HG03097 (cell line): Measurements from ENCODE around the gene RNU6-8.

Experiments
- ATAC-seq: cut with Tn5 transposase; IDR thresholded peaks from one replicate; pipeline ENCODE4 v1.9.1; 2021; ENCODE audit not compliant: unreplicated experiment, low FRiP score

The RNU6-8 gene

DNA sequence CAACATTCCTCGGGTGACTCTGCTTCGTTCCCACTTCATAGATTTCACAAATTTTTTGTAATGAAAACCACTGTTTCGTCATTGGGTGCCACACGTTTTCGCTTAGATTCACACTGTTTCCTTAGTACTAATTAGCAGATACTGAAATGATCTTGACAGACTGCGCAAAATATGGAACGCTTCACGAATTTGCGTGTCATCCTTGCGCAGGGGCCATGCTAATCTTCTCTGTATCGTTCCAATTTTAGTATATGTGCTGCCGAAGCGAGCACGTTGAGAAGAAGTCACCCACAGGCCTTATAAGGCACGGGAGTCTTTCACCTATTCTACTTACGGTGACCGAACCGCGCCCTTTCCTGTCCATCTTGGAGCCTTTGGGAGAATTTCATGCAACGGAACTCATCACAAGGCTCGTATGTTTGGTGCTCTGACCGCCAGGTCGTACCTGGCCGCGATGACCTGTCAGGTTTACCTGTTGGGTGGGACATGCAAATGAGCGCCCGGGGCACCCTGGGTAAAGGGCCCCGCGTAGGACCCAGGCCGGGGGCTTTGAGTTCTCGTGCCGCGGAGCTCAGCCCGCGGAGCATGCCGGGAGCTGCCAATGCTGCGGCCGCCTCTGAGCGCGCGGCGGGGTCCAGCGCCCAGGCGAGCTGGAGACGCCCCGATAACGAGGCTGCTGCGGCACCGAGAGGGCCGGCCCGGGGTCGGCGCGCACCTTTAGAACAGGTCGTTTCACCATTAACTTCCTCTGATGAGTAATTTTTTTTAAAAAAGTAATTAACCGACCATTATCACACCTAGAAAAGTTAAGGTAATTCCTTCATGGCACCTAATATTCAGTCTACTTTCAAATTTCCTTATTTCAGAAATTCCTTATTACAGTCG, at the start of gene RNU6-8:
TSS of gene RNU6-8 (minus strand) at position 272 of the 885 bp plus-strand sequence.
- peak; percentile 69 for ATAC-seq

DNA sequence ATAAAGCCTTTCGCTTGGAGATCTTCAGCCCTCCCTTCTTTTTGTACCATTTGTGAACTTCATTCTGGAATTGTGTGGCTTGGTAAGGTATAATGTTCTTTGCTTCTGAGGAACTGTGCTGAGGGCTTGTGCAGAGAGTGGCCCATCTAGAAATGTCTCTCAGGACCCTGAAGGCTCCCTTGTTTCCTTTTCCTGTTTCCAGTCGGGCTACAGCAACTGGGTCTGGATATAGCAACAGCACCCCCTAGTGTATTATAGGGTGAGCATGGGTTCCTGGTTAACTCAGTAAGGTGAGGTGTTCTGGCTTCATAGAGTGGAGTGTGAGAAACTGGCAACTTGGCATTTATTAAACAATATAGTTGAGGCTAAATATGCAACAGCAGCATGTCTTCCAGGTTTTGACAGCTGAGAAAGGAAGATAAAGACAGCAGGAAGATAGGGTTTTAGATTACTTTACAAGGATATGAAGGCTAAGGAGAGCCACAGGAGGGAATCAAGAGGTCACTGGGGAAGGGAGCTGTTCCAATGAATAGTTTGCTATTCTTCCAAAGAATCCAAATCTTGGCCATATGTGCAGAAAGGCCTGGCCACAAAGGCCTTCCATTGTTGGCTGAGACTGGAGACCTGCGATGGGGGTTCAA, 49.1 kb upstream of the RNU6-8 start:
- peak; percentile 75 for ATAC-seq

DNA sequence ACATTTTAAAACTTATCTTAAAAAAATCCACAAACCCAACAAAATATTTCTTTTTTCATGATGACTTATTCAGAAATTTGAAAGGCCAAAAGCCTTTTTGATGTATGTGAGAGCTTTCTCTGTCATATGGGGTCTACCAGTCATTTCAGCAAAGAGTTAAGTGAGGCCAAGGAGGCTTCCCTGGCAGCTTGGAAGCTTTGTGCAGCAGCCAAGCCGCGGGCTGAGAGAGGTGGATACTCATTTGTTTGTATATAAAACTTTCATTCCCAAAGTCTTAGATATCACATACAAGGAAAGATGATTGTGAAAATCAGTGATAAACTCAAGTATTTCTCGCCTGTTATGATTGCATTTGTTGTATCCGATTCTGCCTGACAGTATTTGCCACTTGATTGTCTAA, 48.5 kb upstream of the RNU6-8 start:
- no peak for ATAC-seq

DNA sequence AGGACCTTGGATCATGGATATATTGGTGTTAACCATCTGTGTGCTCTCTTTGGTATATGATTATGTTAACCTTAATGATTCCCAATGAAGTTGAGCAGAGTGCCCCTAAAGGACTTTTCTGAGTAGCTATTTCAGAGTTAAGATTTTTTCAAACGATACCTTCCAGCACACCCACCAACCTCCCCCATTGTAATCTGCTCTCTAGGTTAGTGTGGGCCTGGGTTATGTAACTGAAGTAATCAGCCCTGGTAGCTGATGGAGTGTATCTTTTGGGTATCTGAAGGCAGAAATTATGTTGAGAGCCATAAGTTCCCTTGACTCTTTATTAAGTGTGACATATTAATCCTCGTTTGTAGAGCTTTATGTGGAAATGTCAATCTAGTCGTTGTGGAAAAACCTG, 47.6 kb upstream of the RNU6-8 start:
- no peak for ATAC-seq

DNA sequence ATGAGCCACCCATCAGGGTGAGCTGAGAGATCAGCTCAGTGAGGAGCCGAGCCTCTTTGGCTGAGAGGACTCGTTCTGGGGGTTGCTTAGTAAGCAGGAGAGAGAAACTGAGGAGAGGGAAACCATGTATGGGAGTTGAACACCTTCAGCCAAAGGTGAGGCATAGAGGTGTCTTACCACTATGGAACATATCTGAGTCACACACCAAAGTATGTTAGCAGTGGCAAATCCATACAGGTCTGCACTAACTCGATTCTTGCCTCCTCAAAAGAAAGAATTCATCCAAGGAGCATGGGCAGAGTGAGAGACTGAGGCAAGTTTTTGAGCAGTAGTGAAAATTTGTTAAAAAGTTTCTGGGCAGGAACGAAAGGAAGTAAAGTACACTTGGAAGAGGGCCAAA, 46.7 kb upstream of the RNU6-8 start:
- ATAC-seq: no peak

DNA sequence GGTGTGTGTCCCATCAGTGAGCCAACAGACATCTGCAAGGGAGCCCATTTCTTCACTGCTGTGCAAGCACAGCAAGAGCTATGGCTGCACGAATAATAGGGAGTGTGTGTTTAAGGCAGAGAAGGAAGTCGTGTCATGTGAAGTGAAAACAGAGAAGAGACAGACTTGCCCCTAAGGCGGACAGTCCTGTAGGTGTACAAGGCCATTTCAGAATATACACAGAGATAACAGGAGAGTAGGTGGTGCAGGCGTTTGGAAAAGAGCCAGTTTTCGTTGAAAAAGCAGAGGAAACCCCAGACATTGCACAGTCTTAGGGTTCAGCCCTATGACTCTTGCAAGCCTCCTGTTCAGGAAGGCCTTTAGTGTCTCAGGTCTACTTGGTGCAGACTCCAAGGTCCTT, 46.3 kb upstream of the RNU6-8 start:
- no peak for ATAC-seq

GRCh38 chr14:32246751-32247150, 43.7 kb upstream of the RNU6-8 start:
- ATAC-seq: no peak

- ATAC-seq: no peak
These were observed 41.3 kb upstream of the RNU6-8 start for GRCh38 chr14:32244404-32244803.

DNA sequence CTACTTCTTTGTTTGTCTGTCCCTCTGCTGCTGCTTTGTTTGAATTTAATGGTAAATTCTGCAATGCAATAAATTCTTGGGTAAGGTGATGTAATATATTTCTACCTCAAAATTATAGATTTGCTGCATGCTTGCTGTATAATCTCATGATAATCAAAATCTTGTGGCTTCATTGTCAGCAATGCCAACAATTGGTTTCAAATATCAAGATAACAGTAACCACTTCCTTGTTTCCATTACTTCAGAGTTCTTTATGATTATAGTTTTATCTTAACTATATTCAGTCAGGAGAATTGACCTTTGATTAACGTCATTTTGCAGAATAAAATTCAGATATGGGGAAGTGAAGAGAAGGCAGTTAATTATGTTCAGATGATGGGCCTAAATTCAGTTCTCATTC, 30.2 kb upstream of the RNU6-8 start:
- no peak for ATAC-seq

- ATAC-seq: no peak
These were observed 29.4 kb upstream of the RNU6-8 start for GRCh38 chr14:32232481-32232880.

DNA sequence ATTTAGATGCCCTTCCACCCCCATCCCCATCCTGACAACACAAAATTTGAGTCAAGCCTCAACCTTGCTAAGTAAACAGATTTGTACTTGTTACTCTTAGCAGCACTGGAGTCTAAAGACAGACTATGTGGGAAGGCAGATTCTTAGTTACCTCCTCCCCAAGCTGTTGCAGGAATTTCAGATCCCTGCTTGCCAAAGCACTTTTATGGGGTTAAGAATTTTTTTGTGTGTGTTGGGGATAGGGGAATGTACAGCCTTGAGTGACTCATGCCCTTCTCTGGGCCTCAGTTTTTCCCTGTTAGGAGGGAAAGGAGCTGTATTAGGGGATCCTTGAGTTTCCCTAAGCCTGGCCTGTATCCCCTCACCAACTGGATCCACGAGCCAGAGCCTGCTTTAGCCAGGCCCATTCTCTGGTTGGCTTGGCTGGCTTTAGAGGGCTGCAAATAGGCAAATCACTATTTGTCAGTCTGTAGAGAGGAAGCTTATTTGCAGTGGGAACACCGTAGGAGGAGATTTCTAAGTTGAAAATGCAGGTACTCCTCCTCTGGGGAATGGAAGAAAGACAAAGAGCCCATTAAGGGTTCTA, 27.7 kb upstream of the RNU6-8 start:
- no peak for ATAC-seq

DNA sequence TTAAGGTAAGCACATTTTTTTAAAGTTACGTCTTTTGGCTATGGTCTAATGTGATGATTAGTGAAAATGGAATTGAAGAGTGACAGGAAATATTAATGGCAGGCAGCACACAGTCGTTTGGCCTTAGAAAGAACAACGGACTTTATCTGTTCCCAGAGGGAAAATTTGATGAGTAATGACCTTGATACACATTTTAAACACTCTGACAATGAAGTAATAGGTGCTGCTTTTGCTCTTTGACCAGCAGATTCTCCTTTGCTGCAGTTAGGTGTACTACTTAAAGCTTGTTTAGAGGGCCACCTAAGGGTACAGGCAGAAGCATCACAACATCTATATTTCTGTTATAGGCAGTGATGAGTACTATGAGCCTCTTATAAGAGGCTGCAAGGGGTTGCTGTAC, 27.1 kb upstream of the RNU6-8 start:
- ATAC-seq: no peak

DNA sequence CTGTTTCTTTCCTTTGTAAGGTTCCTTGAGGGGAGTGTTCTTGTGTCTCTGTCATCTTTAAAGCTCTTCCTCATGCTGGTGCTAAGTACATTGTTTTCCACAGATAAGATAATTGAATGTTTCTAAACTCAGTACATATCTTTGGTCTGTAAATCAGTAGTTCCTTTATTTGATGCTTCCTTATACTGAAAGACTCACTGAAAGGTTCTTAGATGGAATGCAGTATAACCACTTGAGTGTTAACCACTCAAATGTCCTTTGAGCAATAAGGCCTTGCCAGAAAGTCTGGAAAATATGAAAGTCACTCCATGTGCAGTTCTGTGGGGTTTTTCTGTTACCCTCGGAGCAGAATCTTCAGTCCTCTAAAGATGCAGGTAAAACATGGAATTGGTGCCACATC, 23.0 kb upstream of the RNU6-8 start:
- ATAC-seq: no peak

- ATAC-seq: no peak
These were observed 22.4 kb upstream of the RNU6-8 start for GRCh38 chr14:32225378-32225920.

- ATAC-seq: no peak
These were observed 21.8 kb upstream of the RNU6-8 start for GRCh38 chr14:32224737-32225377.

DNA sequence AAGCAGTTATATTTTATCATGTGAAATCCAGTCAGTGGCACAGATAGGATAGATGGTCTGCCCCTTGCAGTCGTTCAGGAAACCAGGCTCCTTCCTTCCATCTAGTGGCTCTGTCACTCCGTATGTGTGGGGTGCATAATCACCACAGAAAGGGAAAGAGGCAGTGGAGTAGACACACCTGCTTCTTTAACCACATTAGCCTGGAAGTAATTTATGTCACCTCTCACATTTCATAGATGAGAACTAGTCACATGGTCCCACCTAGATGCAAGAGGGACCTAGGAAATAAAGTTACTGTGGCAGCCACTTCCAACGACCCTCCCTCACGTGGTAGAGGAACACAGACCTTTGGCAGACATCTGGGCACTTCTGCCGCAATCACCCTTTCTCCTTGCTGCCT, 14.2 kb upstream of the RNU6-8 start:
- no peak for ATAC-seq

- no peak for ATAC-seq
These were observed 9.8 kb upstream of the RNU6-8 start for GRCh38 chr14:32212833-32213232.

GRCh38 chr14:32211068-32211404, 8.0 kb upstream of the RNU6-8 start:
- no peak for ATAC-seq

DNA sequence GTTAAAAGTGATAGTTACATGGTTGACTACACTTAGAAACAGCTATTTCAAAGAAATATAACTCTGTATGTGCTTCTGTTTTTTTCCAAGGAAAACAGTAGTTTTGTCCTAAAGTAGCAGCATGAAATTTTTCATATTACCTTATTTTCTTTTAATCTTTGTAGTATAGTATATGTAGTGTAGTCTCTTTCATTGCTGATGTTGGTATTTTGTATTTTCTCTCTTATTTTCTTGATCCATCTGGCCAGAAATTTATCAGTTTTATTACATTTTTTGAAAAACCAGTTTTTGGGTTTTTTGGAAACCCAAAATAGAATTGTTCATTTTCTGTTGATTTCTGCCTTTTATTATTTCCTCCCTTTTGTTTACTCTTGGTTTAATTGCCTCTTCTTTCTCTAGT, 6.4 kb upstream of the RNU6-8 start:
- ATAC-seq: no peak

DNA sequence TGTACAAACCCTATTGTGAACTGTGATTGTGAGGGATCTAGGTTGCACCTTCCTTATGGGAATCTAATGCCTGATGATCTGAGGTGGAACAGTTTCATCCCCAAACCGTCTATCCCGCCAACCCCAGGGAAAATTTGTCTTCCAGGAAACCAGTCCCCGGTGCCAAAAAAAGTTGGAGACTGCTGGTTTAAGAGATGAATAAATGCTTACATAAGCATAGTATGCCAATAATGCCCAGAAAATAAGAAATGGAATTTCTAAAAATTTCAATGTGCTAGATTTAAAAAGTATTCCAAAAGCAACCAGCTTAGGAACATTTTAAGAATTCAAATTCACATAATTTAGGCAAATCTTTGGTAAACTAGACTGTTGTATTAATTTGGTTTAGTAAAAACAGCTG, 5.4 kb upstream of the RNU6-8 start:
- no peak for ATAC-seq

DNA sequence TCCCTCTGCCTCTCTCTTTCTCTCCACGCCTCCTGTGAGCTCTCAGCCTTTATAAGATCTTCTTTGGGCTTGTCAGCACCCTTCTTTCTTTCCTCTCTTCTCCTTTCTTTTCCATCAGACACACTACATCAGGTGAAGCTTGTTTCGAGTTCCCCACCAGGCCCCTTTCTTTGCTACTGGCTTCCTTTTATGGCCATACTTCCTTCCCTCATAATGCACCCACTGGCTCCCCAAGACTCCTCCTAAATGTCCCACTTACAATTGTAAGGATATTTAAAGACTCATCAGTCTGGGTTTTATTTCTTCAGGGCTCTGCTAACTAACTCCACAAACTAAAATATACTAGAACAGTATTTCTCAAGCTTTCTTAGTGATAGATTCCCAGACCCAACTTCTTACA, 3.5 kb upstream of the RNU6-8 start:
- no peak for ATAC-seq
